WTC11 (cell line): ENCODE data around the gene NTN3. TPM values are rescaled to one million over a fixed set of nuclear protein-coding genes. Genes with fewer than 3 reads are reported as not detected.

ENCODE experiments used
- ATAC-seq: fragments of 200-7000 bp; cut with Tn5 transposase; 2 replicates; pipeline ENCODE4 v1.10.0; 2021; ENCODE audit warnings: mild to moderate bottlenecking, moderate library complexity
- CTCF ChIA-PET: fragments of 300-600 bp; sonication (Branson Sonifier 250); formaldehyde crosslinking; loops from one replicate; lab custom pipeline; 2021; ENCODE audit warnings: antibody characterized with exemption; lab: Charles Lee
- POLR2A ChIA-PET: fragments of 350-600 bp; sonication (Branson Sonifier 250); formaldehyde crosslinking; loops from one replicate; lab custom pipeline; 2021; ENCODE audit warnings: antibody characterized with exemption; lab: Charles Lee
- DNase-seq: peaks from one replicate; pipeline ENCODE4 v3.0.0; 2021; ENCODE audit warnings: low spot score
- H3K27ac Mint-ChIP-seq: 2 replicates; pipeline ENCODE4 v1.8.0; 2021; ENCODE audit warnings: mixed read lengths
- H3K27me3 Mint-ChIP-seq: 2 replicates; pipeline ENCODE4 v1.8.0; 2021; ENCODE audit warnings: low read depth, mild to moderate bottlenecking, moderate library complexity, mixed read lengths
- H3K36me3 Mint-ChIP-seq: 2 replicates; pipeline ENCODE4 v1.8.0; 2021; ENCODE audit warnings: mixed read lengths
- H3K4me1 Mint-ChIP-seq: 2 replicates; pipeline ENCODE4 v1.8.0; 2022; ENCODE audit warnings: mixed read lengths
- H3K4me3 Mint-ChIP-seq: 2 replicates; pipeline ENCODE4 v1.8.0; 2021; ENCODE audit warnings: mild to moderate bottlenecking, moderate library complexity, mixed read lengths
- H3K9me3 Mint-ChIP-seq: 2 replicates; pipeline ENCODE4 v1.8.0; 2021; ENCODE audit warnings: mixed read lengths
- ATF1 ChIP-seq: sonication (generic); formaldehyde crosslinking; IDR thresholded peaks from 2 replicates; pipeline ENCODE4 v1.8.1; 2023; ENCODE audit warnings: mild to moderate bottlenecking, moderate library complexity, missing genetic modification reagents
- CREB1 ChIP-seq: sonication (generic); formaldehyde crosslinking; IDR thresholded peaks from 2 replicates; pipeline ENCODE4 v1.8.0; 2023; ENCODE audit warnings: mild to moderate bottlenecking, missing genetic modification reagents
- ESRRA ChIP-seq: sonication (generic); formaldehyde crosslinking; IDR thresholded peaks from 2 replicates; pipeline ENCODE4 v1.8.1; 2022; ENCODE audit warnings: mild to moderate bottlenecking, missing genetic modification reagents, borderline replicate concordance
- FOXK1 ChIP-seq: sonication (generic); formaldehyde crosslinking; IDR thresholded peaks from 2 replicates; pipeline ENCODE4 v1.8.0; 2022; ENCODE audit warnings: mild to moderate bottlenecking, moderate library complexity, missing genetic modification reagents
- HMGA2 ChIP-seq: fragments of 250-450 bp; sonication (Bioruptor Pico); IDR thresholded peaks from 2 replicates; pipeline ENCODE4 v1.4.0; 2021; ENCODE audit warnings: mild to moderate bottlenecking, moderate library complexity
- KAT7 ChIP-seq: sonication (generic); formaldehyde crosslinking; IDR thresholded peaks from 2 replicates; pipeline ENCODE4 v1.8.1; 2023; ENCODE audit warnings: missing genetic modification reagents, mild to moderate bottlenecking, borderline replicate concordance
- MXD4 ChIP-seq: fragments of 250-450 bp; sonication (Bioruptor Pico); IDR thresholded peaks from 2 replicates; pipeline ENCODE4 v1.8.0; 2021; ENCODE audit warnings: mild to moderate bottlenecking, moderate library complexity, borderline replicate concordance
- PRRX2 ChIP-seq: fragments of 250-450 bp; sonication (Bioruptor Pico); IDR thresholded peaks from 2 replicates; pipeline ENCODE4 v1.8.0; 2021; ENCODE audit warnings: mild to moderate bottlenecking
- RELA ChIP-seq: sonication (generic); formaldehyde crosslinking; IDR thresholded peaks from 2 replicates; pipeline ENCODE4 v1.8.1; 2022; ENCODE audit warnings: missing genetic modification reagents, mild to moderate bottlenecking, borderline replicate concordance
- SP1 ChIP-seq: sonication (generic); formaldehyde crosslinking; conservative IDR thresholded peaks from 2 replicates; pipeline ENCODE4 v1.8.1; 2022; ENCODE audit warnings: missing genetic modification reagents
- ZNF121 ChIP-seq: sonication (generic); formaldehyde crosslinking; IDR thresholded peaks from 2 replicates; pipeline ENCODE4 v1.8.0; 2023; ENCODE audit warnings: missing genetic modification reagents
- ZNF219 ChIP-seq: sonication (generic); formaldehyde crosslinking; IDR thresholded peaks from 2 replicates; pipeline ENCODE4 v1.8.0; 2023; ENCODE audit warnings: missing genetic modification reagents, mild to moderate bottlenecking, borderline replicate concordance
- ZNF416 ChIP-seq: fragments of 250-450 bp; sonication (Bioruptor Pico); IDR thresholded peaks from 2 replicates; pipeline ENCODE4 v1.9.0; 2021; ENCODE audit warnings: mild to moderate bottlenecking, inconsistent platforms
- total RNA-seq: library from RNA; stranded (reverse); gene quantifications from 3 replicates; pipeline ENCODE4 v1.2.3, GENCODE V29; 2021
- TF ChIP-seq, protein P1 (sequence below): fragments of 200-600 bp; IDR thresholded peaks from 2 replicates; pipeline ENCODE4 v1.8.0; 2022; ENCODE audit warnings: antibody characterized with exemption
- TF ChIP-seq, protein P2 (sequence below): sonication (generic); formaldehyde crosslinking; IDR thresholded peaks from 2 replicates; pipeline ENCODE4 v1.8.1; 2023; ENCODE audit warnings: mild to moderate bottlenecking, missing genetic modification reagents, moderate library complexity
- TF ChIP-seq, protein P3 (sequence below): fragments of 250-450 bp; sonication (Bioruptor Pico); IDR thresholded peaks from 2 replicates; pipeline ENCODE4 v1.9.0; 2021; ENCODE audit warnings: moderate library complexity, mild to moderate bottlenecking, inconsistent platforms, borderline replicate concordance
- TF ChIP-seq, protein P4 (sequence below): sonication (generic); formaldehyde crosslinking; IDR thresholded peaks from 2 replicates; pipeline ENCODE4 v1.8.1; 2022; ENCODE audit warnings: low read depth, mild to moderate bottlenecking, moderate library complexity, missing genetic modification reagents, borderline replicate concordance
- TF ChIP-seq, protein P5 (sequence below): sonication (generic); formaldehyde crosslinking; IDR thresholded peaks from 2 replicates; pipeline ENCODE4 v1.8.0; 2022; ENCODE audit warnings: mild to moderate bottlenecking, missing genetic modification reagents
- TF ChIP-seq, protein P6 (sequence below): fragments of 250-450 bp; sonication (Bioruptor Pico); IDR thresholded peaks from 2 replicates; pipeline ENCODE4 v1.9.0; 2021; ENCODE audit warnings: mild to moderate bottlenecking
- TF ChIP-seq, protein P7 (sequence below): fragments of 250-450 bp; sonication (Bioruptor Pico); IDR thresholded peaks from 2 replicates; pipeline ENCODE4 v1.8.0; 2021; ENCODE audit warnings: mild to moderate bottlenecking

Gene NTN3
- total RNA-seq, 1 experiment from 2014 or later = 0.92 TPM

DNA sequence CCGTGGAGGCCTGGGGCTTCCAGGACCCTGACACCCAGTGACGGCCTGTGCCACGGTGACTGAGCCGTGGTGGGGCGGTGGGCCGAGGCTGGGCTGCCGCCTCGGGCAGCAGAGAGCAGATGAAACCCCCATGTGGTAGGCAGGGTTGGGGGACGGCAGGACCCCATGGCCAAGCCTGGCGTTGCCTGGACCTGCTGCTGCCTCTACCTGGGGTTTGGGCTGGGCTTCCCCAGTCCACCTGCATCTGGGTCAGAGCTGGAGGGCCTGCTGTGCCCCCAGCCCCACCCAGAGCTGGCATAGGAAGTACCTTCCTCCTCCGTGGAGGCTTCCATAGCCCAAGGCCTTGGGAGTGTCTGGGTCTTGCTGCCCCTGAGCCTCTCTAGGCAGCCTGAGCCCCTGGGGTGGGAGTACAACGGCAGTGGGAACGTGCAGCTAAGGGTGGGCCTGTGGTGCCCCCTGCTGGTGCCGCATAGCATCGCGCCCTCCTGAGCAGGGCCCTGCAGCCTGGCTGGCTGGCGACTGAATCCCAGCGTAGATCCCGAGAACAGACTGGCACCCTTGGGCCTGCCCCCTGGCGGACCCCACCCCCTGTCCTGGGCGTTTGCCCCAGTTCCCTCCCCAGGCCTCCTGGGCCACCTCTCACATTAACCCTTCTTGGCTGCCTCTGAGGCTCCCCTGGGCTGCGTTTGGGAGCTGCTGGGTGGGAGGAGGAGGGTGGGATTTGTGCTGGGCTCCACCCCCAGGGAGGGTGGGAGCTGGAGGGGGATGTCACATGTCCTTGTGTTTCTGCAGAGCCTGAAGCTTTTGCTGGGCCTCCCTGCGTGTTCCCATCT lies 30.0 kb downstream of the NTN3 start (continued):
- TF ChIP-seq ZNF416 = no peak
- TF ChIP-seq ESRRA (CRISPR knock-in tag) = no peak
- TF ChIP-seq, protein P1, sequence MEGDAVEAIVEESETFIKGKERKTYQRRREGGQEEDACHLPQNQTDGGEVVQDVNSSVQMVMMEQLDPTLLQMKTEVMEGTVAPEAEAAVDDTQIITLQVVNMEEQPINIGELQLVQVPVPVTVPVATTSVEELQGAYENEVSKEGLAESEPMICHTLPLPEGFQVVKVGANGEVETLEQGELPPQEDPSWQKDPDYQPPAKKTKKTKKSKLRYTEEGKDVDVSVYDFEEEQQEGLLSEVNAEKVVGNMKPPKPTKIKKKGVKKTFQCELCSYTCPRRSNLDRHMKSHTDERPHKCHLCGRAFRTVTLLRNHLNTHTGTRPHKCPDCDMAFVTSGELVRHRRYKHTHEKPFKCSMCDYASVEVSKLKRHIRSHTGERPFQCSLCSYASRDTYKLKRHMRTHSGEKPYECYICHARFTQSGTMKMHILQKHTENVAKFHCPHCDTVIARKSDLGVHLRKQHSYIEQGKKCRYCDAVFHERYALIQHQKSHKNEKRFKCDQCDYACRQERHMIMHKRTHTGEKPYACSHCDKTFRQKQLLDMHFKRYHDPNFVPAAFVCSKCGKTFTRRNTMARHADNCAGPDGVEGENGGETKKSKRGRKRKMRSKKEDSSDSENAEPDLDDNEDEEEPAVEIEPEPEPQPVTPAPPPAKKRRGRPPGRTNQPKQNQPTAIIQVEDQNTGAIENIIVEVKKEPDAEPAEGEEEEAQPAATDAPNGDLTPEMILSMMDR = peak; percentile 94
- TF ChIP-seq, protein P2, sequence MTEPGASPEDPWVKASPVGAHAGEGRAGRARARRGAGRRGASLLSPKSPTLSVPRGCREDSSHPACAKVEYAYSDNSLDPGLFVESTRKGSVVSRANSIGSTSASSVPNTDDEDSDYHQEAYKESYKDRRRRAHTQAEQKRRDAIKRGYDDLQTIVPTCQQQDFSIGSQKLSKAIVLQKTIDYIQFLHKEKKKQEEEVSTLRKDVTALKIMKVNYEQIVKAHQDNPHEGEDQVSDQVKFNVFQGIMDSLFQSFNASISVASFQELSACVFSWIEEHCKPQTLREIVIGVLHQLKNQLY (CRISPR knock-in tag) = no peak
- peak; percentile 33; the same call in 1 of the 2 replicates for TF ChIP-seq SP1 (CRISPR knock-in tag)
- no peak for TF ChIP-seq RELA (CRISPR knock-in tag)

DNA sequence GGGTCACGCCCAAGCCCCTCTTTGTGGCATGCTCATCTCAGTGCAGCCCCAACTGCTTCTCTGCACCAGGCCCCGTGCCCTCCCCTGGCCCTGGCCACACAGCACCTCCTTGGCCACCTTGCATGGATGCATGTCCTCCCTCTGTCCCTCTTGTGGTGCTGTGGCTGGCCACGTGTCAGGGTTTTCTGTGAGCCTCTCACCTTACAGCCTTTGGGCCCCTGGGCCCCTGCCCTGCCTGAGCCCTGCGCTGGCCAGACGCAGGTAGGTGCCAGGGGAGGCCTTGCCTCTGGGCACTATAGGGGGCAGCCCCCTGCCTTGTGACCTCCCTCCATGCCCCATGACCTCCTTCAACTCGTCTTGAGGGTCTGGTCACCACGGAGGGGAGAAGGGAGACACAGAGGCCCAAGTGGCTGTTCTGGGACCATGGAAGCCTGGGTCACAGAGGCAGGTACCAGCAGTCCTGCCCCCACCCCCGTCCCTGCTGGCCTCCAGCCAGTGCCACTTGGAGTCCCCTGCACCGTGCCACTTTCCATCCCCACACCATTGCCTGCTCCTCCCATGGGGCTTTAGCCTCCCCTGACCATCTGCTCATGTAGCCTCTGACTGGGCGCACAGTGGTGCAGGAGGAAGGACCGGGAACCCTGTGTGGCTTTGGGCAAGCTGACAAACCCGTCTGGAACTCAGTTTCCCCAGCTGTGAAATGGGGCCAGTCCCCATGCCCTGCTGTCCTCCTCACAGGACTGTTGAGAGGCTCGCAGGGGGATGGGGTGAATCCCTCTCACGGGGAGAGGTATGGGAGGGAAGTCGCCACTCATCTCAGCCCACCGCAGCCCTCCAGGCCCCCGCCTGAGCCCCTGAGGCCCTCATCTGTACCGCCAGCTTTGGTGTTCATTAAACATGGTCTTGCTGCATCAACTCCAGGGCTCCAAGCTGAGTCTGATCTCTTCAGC lies 31.1 kb downstream of the NTN3 start:
- Mint-ChIP-seq H3K4me1 (peaks cover 4% of the 10 kb centered on the region), H3K9me3 (no peaks in the 10 kb centered on the region), H3K4me3 (peak overlapping the region; percentile 49), H3K27me3 (no peaks in the 10 kb centered on the region), H3K27ac (no peak overlapping the region), H3K36me3 (peaks cover 5% of the 10 kb centered on the region)
- TF ChIP-seq, protein P3, sequence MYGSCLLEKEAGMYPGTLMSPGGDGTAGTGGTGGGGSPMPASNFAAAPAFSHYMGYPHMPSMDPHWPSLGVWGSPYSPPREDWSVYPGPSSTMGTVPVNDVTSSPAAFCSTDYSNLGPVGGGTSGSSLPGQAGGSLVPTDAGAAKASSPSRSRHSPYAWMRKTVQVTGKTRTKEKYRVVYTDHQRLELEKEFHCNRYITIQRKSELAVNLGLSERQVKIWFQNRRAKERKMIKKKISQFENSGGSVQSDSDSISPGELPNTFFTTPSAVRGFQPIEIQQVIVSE (CRISPR knock-in tag) = no peak
- TF ChIP-seq PRRX2 (CRISPR knock-in tag) = no peak
- TF ChIP-seq, protein P4, sequence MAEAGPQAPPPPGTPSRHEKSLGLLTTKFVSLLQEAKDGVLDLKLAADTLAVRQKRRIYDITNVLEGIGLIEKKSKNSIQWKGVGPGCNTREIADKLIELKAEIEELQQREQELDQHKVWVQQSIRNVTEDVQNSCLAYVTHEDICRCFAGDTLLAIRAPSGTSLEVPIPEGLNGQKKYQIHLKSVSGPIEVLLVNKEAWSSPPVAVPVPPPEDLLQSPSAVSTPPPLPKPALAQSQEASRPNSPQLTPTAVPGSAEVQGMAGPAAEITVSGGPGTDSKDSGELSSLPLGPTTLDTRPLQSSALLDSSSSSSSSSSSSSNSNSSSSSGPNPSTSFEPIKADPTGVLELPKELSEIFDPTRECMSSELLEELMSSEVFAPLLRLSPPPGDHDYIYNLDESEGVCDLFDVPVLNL = no peak
- TF ChIP-seq KAT7 (CRISPR knock-in tag) = no peak
- TF ChIP-seq ZNF219 = no peak
- TF ChIP-seq MXD4 (CRISPR knock-in tag) = no peak
- TF ChIP-seq HMGA2 (CRISPR knock-in tag) = no peak
- TF ChIP-seq, protein P5, sequence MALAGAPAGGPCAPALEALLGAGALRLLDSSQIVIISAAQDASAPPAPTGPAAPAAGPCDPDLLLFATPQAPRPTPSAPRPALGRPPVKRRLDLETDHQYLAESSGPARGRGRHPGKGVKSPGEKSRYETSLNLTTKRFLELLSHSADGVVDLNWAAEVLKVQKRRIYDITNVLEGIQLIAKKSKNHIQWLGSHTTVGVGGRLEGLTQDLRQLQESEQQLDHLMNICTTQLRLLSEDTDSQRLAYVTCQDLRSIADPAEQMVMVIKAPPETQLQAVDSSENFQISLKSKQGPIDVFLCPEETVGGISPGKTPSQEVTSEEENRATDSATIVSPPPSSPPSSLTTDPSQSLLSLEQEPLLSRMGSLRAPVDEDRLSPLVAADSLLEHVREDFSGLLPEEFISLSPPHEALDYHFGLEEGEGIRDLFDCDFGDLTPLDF (CRISPR knock-in tag) = no peak
- no peak for TF ChIP-seq ESRRA (CRISPR knock-in tag)
- no peak for TF ChIP-seq FOXK1 (CRISPR knock-in tag)
- TF ChIP-seq, protein P6, sequence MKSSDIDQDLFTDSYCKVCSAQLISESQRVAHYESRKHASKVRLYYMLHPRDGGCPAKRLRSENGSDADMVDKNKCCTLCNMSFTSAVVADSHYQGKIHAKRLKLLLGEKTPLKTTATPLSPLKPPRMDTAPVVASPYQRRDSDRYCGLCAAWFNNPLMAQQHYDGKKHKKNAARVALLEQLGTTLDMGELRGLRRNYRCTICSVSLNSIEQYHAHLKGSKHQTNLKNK (CRISPR knock-in tag) = no peak
- no peak for TF ChIP-seq CREB1 (CRISPR knock-in tag)
- TF ChIP-seq, protein P7, sequence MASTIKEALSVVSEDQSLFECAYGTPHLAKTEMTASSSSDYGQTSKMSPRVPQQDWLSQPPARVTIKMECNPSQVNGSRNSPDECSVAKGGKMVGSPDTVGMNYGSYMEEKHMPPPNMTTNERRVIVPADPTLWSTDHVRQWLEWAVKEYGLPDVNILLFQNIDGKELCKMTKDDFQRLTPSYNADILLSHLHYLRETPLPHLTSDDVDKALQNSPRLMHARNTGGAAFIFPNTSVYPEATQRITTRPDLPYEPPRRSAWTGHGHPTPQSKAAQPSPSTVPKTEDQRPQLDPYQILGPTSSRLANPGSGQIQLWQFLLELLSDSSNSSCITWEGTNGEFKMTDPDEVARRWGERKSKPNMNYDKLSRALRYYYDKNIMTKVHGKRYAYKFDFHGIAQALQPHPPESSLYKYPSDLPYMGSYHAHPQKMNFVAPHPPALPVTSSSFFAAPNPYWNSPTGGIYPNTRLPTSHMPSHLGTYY (CRISPR knock-in tag) = no peak
- TF ChIP-seq ZNF121 (CRISPR knock-in tag) = no peak
- TF ChIP-seq ATF1 = no peak
- TF ChIP-seq, protein P1 = no peak
- ATAC-seq = no peak
- CTCF ChIA-PET = interaction anchor here (0.5 to 3.5 kb wide), 59 partner anchors 10 to 498 kb away, joined by 3 to 57 read pairs (median 6); partner anchors contain the start of genes ABCA3, AMDHD2, ATP6V0C and CCNF
- POLR2A ChIA-PET = interaction anchor here (0.6 to 1.5 kb wide), 8 partner anchors 18 to 347 kb away, joined by 3 to 13 read pairs (median 4); partner anchors contain the start of genes AMDHD2, ECI1, NTN3 and PDPK1
- no peak for DNase-seq
